Stimulated activated CD8-positive, alpha-beta memory T cell treated with anti-CD3 and anti-CD28 coated beads, Interleukin-7, amount 100 ng/mL, for 4 hours (primary cell): Measurements from ENCODE around the gene ULBP2.
A peak's percentile ranks its signal among the peaks of the same experiment; 100 is the strongest.
"Not testable (repeated sequence)": the region's sequence is repeated elsewhere in the genome, so short reads cannot be mapped to it uniquely, and the experiment has no call there.

Source experiments
- DNase-seq, 2 donors: peaks; one replicate each; pipeline ENCODE4 v3.0.0-alpha.2; 2020; ENCODE audit warnings: low read depth in 2 of 2

Gene ULBP2

GRCh38 chr6:149908480-149908879, 33.3 kb upstream of the ULBP2 start:
- DNase-seq: not testable (repeated sequence)

GRCh38 chr6:149909701-149910470, 31.9 kb upstream of the ULBP2 start:
- DNase-seq: no peak

DNA sequence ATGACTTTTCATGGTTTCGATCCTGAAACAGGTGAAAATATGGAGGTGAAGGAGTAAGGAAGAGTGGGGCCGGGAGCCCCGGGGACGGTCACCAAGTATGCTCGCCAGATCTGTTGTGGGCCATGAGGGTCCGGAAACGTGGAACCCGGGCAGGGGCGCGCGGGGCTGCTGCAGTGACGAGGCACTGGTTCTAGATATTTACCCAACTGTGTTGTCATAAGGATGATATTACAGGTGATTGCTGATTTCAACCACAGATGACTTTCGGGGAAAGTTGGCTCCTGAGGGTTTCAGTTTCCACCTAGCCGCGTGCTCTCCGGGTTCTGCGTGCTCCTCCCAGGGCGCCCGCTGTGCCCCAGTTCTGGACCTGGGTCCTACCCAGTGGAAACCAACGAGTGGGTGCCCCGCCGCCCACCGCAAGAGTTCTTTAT, 31.1 kb upstream of the ULBP2 start:
- no peak for DNase-seq

DNA sequence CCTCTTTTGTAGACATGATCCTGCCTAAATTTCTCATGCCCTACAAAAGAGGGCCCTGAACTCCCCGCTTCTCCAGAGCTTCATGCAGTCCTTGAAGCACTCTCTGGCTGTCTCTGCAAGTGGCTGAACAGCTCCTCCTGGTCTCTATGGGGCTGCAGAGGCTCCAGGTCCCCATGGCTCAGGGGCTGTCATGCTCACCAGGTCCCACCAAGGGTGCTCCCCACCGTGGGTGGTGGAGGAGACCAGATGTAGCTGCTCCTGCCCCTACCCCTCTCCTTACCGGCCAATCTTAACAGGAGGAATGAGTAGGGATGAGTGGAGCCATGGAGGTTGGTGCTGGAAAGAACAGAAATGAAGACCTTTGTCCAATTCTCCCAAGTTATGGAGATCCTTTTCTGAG, 29.1 kb upstream of the ULBP2 start:
- not testable (repeated sequence) for DNase-seq

GRCh38 chr6:149913085-149913484, 28.7 kb upstream of the ULBP2 start:
- no peak for DNase-seq

GRCh38 chr6:149913540-149914240, 28.1 kb upstream of the ULBP2 start:
- no peak for DNase-seq

DNA sequence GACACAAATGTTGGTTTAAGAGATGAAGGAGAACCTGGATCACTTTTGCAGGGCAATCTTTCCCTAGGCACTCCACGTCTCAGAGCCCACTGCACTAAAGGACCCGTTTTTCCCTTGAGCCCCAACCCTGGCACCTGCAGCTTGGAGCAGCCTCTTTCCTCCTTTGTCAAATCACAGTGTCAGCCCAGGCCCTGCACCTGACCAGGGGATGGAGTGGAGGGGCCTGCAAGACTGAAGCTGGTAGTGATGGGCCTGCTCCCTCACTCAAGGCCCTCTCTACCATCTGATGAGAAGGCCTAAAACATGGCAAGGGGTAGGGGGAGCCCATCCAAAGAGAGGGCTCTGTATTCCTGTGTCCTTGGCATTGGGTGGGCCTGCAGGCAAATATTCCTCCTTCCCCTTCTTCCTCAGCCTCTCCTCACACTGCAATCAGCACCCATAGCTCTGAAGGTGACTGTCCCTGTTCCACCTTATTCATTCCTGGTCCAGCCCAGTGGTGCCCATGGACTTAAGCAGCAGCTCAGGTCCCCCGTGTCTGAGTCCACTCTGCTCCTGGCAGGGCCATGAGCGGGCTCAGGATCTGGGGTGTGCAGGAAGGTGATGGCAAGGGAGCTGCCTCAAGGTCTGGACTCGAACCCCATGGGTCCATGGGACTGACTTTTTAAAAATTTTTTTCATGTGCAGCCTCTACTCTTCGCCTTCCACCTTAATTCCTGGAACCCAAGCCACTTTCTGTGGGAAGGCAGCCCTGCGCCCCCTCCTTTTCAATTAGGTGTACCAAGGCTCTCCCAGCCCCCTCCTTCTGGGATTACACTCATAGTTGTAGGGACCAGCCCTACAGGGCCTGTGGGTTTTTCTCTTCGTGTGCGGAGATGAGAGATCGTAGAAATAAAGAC, 25.6 kb upstream of the ULBP2 start:
- DNase-seq: no peak

DNA sequence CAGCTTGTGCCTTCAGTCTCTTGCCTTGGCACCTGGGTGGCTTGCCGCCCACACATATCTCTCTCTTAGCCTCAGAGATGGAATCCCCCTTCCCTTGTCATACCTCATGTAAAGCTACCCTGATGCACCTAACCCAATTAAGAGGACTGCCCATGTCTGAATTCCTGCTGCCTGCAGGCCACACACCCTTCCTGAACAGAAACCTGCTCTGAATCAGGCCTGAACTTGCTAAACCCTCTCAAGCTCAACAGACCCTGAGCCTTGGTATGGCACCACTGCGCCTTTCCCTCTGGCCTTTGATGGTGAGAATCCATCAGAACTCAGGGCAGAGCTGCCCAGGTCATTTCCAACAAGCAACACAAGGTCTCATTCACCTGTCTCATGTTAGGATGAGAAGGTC, 24.1 kb upstream of the ULBP2 start:
- no peak for DNase-seq

- no peak for DNase-seq
These were observed 23.5 kb upstream of the ULBP2 start for GRCh38 chr6:149918151-149918905.

- not testable (repeated sequence) for DNase-seq
These were observed 22.5 kb upstream of the ULBP2 start for GRCh38 chr6:149919126-149919833.

DNA sequence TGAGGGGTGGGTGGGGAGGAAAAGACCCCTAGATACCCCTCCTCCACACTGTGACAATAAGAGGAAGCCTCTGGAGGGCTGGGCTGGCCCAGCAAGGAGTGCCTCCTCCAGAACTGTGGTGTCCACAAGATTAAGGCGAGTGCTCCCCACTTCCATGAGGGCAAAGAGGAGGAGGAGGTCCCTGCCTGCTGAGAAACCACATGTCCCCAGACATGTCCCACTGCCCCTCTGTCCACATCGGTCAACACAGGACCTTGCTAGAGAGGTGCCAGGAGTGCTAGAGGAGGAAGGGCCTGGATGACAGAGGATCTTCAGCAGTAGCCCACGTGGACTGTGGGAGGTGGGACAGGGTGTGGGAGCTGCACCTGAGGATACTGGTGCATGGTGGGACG, 22.0 kb upstream of the ULBP2 start:
- DNase-seq: no peak

- DNase-seq: no peak
These were observed 20.5 kb upstream of the ULBP2 start for GRCh38 chr6:149921361-149921760.

DNA sequence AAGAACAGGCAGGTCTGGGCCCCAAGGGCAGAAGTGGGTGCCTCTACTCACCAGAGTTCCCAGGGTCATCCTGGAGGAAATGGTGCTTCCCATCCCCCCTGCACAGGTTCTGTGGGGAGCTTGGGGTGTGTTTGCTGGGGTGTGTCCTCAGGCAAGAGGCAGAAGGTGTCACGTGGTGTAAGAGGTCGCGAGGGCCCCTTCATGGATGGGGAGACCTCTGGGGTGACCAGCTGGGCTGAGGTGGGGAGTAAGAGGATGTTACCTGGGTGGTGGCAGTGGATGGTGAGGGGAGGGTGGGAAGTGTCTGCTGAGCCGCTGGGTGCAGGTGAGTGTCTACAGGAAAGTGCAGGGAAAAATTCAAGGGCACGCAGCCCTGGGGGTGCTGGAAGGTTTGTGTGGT, 19.7 kb upstream of the ULBP2 start:
- DNase-seq: not testable (repeated sequence)

- peak; percentile 72 to 74 for DNase-seq
These were observed 19.0 kb upstream of the ULBP2 start, which contains the start of gene RAET1G for GRCh38 chr6:149922642-149923326. Gene RAET1G (minus strand): TSS chr6:149923121. CDS start chr6:149923010, 111 bp downstream.

GRCh38 chr6:149923327-149923986, 18.4 kb upstream of the ULBP2 start:
- DNase-seq: no peak

- DNase-seq: no peak
These were observed 17.4 kb upstream of the ULBP2 start for GRCh38 chr6:149924206-149924932.

GRCh38 chr6:149924933-149925252, 16.9 kb upstream of the ULBP2 start:
- DNase-seq: no peak

DNA sequence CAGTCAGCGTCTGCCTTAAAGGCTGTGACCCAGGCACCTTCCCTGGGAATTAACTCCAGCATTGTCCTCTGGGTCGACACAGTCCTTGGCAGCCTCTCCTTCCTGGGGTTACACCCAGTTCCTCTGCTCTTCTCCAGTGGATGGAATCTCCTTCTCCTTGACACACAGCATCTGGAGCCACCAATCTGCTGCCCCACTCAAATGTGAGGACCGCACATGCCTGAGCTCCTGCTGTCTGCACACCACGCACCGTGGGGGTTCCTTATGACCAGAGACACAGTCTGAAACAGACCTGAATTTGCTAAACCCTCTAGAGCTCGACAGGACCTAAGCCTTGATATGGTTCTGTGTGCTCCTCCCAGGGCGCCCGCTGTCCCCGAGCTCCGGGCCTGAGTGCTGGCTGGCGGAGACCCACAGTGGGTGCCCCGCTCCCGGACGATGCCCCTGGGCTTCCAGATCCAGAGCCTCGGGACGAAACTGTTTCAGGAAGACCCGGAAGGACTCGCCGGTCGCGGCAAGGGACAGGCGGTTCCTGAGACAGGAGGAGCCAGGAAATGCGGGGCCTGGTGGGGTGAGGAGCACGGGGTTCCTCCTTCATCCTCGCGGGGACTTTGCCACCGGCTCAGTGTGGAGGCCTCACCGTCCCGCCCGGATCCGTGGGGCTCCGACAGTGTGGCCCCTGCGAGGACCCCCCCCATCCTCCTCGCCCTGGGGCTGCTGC, 16.4 kb upstream of the ULBP2 start:
- no peak for DNase-seq
